Ramos (cell line): ENCODE results near the gene TMEM41B.

Experiments used
- in situ Hi-C: fragments of 300-500 bp; cut with MboI; formaldehyde crosslinking; loops from one replicate; pipeline ENCODE4 v1.14.3; 2022; ENCODE audit warnings: low sequenced_read_pairs; ENCODE audit not compliant: unreplicated experiment

TMEM41B gene

DNA sequence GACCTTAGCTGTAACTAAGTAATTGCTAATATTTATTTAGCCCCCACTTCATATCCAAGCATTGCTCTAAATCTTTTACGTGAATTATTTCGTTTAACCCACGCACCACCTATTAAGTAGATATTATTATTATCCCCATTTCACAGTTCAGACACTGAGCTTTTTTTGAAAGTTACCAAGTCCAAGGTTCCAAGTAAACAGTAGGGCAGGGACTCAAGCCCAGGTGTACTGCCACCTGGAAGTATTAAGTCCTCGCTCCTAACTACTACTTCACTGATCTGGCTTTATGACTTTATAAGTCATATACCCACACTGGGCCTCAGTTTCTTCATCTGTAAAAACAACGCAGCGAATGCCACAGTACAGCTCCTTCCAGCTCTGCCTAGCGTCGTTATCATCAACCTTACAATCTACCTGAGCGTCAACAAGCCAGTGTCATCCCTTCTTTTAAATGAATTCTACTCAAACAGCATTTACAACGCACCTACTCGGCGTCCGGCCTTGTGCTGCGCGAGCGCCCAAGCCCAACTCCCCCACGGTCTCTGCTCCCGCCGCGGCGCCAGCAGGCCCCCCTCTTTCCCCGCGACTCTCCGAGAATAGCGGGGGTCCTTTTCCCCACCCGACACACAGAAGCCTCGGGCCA lies 624 bp downstream of the TMEM41B start:
- in situ Hi-C loops, result no loop called here

DNA sequence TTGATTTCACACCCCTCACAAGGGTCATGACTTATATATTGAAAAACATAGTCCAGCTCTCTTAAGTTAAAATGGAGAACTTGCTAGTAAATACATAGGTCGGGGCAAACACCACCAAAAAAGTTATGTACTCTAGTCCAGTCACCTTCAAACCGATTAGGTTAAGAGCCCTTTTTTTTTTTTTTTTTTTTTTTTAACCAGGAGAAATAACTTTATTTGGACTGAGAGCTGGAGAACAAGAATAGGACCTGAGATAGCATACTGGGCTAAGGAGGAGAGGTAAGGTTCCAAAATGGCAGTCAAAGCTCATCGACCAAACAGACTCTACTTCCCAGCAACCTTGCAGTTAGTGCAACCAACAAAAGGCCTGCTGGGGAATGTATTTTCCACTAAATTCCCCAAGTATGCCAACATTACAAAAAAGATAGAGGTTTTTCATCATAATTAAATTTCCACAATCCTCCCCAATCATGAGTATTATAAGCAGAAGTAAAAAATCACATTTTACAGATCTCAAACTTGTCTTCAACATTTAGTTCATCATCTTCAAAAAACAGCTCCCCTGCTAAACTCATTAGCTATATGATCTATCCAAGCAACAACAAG lies 3.8 kb downstream of the TMEM41B start:
- in situ Hi-C loops, result no loop called here

DNA sequence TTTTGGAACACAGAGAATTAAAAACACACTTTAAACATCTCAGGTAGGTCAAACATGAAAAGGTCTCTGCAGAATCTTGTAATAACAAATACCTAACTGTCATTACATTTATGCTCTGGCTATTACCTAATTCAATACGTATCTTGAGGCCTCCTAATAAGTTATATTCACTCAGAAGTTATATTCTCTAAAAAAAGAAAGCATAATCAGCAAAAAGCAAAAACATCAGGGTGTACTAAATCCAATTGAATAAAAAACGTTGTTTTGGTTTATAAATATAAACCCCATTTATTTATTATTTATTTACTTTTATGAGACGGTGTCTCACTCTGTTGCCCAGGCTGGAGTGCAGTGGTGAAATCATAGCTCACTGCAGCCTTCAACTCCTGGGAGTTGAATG lies 10.2 kb downstream of the TMEM41B start:
- in situ Hi-C loops, result no loop called here

DNA sequence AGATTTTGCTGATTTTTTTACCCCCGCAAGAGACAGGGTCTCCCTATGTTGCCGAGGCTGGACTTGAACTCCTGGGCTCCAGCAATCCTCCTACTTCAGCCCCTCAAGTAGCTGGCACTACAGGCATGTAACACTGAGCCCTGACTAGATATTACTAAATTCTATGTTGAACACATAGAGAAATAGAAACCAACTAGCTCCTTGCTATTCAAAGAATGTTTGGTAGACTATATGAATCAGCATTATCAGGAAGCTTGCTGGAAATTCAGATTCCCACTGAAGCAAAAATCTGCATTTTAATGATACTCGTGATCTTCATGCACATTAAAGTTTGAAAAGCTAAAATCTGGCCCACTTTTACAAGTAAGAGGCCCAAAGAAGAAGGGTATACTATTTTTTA lies 11.9 kb downstream of the TMEM41B start:
- in situ Hi-C loops, result no loop called here

DNA sequence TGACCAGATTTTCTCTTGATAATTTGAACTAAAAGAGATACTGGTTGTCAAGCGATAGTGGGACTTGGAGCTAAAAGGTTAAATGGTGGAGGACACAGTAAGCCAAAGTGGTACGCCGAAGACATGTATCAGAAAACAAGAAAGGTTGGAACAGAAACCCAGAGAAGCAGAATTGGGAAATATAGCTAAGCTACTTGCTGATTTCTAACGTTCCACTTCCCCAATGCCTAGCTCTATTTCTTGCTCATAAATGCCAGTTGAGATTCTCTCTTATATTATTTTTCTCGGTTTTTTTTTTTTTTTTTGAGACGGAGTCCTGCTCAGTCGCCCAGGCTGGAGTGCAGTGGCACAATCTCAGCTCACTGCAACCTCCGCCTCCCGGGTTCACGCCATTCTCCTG lies 12.7 kb downstream of the TMEM41B start:
- in situ Hi-C loops, result no loop called here

DNA sequence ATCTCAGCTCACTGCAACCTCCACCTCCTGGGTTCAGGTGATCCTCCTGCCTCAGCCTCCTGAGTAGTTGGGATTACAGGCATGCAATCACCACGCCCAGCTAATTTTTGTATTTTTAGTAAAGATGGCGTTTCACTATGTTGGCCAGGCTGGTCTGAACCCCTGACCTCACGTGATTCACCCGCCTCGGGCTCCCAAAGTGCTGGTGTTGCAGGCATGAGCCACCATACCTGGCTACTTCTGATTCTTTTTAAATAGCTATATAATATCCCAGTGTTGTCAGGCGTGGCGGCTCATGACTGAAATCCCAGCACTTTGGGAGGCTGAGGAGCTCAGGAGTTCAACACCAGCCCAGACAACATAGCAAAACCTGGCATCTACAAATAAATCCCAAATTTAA lies 20.7 kb downstream of the TMEM41B start:
- in situ Hi-C loops, result no loop called here

DNA sequence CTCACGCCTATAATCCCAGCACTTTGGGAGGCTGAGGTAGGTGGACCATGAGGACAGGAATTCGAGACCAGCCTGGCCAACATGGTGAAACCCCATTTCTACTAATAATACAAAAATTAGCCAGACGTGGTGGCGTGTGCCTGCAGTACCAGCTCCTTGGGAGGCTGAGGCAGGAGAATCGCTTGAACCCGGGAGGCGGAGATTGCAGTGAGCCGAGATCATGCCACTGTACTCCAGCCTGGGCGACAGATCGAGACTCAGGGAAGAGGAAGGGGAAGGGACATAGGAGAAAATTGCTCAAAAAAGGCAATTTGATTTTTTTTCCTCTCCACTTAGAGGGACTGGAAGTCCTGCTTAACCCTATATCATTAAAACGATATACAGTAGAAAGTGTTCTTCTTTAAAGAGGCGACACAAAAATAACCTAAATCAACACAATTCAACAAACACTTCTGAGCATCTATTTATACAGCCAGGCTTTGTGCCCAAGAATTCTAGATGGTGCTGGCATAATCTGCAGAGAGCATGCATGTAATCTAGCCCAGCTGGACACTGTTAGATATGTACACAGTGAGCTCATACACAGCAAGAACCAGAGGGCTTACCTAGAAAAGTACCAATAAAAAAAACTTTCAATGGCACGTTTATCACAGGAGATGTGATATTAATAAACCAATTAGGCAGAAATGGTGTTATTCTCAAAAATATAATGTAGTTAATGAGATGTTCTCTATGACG lies 28.4 kb downstream of the TMEM41B start:
- in situ Hi-C loops, result no loop called here

DNA sequence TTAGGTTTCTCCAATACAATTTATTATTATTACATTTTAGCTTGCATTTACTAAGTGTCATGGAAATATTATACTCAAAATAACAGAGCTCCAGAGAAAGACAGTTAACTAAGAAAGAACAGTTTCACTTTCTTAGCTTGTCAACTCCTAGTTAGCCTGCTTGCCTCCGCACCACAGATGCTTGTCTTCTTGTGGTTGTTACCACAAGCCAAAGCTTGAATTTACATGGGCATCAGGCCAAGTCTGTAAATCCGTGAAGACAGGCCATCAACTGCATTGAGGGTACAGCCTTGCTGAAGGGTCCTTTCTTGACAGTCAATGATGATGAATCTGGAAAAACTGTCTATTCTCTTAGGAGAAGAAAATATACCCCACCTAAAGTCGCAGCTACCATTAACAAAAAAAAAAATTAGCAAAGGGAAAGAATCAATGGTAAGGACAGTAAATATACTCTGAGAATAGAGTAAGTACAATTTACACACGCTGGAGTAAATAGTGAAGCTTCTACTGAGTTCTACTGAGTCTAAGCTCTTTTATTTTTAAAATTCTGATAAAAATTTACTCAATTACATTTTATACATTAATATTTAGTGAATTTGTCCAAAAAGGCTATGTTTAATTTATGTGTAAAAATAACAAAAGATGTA lies 33.6 kb downstream of the TMEM41B start:
- in situ Hi-C loops, result no loop called here

DNA sequence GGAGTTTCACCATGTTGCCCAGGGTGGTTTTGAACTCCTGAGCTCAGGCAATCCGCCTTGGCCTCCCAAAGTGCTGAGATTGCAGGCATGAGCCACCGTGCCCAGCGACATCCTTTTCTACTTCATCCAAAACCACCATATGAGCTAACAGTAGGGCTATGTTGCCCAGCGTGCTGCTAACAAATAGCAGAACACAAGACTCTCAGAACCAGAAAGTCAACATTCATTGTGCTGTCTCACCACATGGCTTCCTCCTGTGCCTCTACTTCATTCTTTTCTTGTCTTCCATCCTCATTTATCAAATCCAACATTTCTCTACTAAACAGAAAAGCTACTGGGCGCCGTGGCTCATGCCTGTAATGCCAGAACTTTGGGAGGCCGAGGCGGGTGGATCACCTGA lies 37.2 kb downstream of the TMEM41B start:
- in situ Hi-C loops, result no loop called here

DNA sequence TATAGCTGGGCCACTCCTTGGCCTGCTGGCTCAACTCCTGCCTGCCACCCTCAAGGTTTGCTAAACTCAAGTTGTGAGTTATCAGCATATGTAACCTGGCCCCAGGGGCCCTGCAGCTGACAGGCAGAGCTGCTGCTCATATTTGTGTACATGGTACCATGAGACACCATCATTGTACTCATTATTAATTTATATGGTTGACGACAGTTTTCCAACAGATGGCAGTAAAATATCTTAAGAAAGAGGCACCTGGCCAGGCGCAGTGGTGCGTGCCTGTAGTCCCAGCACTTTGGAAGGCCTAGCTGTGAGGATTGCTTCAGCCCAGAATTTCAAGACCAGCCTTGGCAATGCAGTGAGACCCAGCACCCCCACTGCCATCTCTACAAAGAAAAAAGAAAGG lies 37.8 kb downstream of the TMEM41B start:
- in situ Hi-C loops, result no loop called here

DNA sequence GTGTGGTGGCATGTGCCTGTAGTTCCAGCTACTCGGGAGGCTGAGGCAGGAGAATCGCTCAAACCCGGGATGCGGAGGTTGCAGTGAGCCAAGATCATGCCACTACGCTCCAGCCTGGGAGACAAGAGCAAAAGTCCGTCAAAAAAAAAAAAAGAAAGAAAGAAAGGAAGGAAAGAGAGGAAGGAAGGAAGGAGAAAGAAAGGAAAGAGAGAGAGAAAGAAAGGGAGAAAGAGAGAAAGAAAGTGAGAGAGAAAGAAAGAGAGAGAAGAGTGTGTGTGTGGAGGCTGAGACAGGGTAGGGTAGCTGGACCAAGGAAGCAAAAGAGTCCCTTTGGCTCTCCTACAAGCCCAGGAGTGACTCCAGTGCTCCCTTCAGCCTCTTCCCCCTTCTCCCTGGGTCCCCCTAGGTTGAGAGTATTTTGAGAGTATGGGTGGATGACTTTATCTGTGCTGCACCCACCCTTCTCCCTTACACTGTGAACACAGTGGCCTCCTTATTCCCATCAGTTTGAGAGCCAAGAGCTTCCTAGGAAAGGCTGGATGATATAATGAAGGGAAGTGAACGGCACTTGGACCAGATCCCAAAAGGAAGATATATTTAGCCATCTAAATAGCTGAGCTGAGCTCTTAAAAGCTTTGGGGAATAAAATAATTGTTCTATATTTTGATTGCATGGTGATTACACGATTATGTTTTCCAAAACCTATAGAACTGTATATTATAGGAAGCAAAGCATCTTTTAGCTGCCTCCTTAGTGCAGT lies 39.7 kb downstream of the TMEM41B start:
- in situ Hi-C loops, result no loop called here

DNA sequence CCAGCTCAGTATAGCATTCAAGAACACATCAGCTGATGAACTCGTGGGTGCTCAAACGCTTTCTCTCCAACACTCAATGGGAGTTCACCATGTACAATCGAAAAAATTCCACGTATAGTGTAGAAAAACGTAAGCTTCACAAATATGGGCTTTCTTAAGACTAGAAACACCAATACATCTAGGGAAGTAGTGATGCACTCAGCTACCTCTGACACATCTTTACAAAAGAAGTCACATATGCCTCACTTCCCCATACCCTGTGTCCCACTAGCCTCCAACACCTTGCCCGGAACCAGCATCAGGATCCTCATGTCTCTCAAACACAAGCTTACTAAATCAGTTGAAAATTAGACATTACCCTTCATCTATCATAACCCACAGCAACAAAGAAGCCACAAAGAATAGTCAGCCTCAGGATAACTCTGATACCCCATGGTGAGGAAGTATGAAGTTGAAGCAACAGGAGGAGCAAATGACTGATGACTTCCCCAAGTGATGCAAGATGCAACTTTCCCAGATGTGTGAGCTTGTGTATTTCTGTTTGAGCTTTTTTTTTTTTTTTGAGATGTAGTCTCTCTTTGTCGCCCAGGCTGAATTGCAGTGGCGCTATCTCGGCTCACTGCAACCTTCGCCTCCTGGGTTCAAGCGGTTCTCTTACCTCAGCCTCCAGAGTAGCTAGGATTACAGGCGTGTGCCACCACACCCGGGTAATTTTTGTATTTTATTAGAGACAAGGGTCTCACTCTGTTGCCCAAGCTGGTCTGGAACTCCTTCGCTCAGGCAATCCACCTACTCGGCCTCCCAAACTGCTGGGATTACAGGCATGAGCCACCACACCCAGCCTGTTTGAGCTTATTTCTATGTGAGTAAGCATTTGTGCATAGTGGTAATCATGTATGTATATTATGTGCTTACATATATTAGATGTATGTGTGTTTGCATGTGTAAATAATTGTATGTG lies 40.7 kb downstream of the TMEM41B start:
- in situ Hi-C loops, result no loop called here

DNA sequence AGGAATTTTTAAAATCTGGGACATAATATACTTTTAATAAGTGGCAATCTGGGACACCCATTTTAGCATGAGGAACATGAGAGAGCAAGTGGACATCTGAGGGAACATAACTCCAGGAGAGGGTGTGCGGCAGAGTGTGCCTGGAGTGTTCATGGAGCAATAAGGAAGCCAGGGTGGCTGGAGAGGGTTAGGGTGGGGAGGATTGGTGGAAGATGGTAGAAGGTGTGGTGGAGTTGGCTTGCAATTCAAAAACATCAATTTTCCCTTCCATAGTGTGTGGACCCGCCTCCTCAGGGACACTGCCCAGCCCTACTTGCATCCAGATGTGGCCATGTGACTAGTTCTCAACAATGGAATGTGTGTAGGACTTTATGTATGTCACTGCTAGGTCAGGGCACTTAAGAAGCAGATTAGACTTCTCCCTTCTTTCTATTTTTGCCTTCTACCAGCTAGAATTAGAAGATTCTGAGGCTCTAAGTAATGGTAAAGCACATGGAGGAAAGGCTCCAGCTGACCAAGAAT lies 44.8 kb downstream of the TMEM41B start:
- in situ Hi-C loops, result no loop called here

DNA sequence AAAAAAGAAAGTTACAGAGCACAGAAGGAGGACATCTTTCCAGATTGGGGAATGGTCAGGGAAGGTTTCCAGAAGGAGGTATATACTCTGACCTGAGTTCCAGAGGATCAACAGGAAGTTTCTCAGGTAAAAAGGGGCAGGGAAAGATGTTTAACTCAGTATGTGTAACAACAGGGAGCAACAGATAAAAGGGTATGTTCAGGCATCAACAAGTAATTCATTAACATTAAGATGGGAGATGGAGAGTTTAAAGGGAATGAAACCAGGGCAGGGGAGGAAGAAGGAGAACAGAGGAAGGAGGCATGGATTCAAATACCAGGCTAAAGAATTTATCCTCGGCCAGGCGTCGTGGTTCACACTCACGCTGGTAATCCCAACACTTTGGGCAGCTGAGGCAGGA lies 46.7 kb downstream of the TMEM41B start:
- in situ Hi-C loops, result no loop called here

DNA sequence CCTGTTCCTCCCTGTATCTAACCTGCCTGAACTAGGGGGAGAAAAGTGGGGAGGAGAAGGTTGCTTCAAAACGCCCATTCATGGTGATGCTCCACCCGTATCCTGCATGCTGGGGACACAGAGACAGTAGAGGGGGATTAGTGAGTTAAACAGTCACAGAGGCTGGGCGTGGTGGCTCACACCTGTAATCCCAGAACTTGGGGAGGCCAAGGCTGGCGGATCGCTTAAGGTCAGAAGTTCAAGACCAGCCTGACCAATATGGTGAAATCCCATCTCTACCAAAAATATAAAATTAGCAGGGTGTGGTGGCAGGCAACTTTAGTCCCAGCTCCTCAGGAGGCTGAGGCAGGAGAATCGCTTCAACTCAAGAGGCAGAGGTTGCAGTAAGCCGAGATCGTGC lies 47.5 kb downstream of the TMEM41B start:
- in situ Hi-C loops, result no loop called here

DNA sequence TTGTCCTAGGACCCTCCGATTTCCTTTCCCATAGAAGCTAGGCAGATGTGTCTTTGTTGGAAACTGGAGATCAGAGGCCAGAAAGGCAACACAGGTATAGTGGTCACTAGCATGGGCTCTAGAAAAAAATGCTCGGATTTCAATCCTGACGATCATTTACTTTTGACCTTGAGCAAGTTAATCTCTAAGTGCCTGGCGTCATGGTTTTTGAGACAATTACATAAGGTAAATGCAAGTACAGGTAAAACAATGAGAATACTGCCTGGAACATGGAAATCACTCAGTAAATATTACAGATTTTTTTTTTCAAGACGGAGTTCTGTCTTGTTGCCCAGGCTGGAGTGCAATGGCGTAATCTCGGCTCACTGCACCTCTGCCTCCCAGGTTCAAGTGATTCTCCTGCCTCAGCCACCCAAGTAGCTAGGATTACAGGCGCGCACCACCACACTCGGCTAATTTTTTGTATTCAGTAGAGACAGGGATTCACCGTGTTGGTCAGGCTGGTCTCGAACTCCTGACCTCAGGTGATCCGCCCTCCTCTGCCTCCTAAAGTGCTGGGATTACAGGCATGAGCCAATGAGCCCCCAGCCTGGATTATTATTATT lies 48.2 kb downstream of the TMEM41B start:
- in situ Hi-C loops, result no loop called here

DNA sequence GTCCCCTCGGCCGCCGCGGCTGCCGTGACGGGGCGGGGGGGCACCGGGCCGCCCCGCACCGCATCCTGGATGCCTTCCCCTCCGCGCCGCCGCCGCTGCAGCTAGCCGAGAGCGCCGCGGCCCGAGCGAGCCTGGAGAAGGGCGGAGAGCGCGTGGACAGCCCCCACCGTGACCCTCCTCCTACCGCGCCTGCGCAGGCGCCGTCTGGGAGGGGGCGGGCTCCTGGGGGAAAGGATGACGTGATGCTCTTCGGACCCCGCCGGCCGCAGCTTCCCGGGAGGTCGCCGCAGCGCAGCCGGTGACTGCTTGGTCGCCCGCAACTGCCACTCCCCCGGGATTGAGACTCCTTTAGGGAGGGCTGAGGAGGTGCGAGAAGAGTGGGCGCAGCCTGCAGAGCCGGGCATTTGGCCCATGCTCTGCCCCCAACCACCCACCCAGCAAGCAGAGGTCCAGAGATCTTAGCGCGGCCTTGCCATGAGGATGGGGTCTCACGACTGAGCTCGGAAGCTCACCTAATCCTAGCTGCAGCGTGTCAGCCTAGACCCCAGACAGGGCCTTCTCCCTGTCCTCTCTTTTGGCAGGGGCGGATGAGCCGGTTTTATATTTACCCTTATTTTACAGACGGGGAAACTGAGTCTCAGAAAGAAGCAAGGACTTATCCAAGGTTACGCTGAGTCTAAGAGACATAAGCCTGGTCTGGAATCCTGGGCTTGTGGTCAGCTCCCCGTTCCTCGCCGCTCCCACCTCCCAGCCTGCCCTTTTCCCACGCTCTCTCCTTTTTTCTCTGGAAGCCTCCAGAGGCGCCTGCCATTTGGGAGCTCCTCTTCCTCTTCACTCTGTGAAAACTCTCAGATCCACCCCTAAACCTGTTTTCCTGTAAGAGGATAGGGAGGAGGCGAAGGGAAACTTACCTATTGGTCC lies 48.9 kb downstream of the TMEM41B start, which contains the start of gene DENND5A:
Gene DENND5A, minus strand, starts transcription at position 140 of the 921 bp plus-strand sequence. CDS start 281 bp downstream, outside the sequence.
- in situ Hi-C loops, result no loop called here
